ENCODE data around the gene IL15.
"Not testable (repeated sequence)": the region's sequence is repeated elsewhere in the genome, so short reads cannot be mapped to it uniquely, and the experiment has no call there.

The IL15 gene, protein sequence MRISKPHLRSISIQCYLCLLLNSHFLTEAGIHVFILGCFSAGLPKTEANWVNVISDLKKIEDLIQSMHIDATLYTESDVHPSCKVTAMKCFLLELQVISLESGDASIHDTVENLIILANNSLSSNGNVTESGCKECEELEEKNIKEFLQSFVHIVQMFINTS

DNA sequence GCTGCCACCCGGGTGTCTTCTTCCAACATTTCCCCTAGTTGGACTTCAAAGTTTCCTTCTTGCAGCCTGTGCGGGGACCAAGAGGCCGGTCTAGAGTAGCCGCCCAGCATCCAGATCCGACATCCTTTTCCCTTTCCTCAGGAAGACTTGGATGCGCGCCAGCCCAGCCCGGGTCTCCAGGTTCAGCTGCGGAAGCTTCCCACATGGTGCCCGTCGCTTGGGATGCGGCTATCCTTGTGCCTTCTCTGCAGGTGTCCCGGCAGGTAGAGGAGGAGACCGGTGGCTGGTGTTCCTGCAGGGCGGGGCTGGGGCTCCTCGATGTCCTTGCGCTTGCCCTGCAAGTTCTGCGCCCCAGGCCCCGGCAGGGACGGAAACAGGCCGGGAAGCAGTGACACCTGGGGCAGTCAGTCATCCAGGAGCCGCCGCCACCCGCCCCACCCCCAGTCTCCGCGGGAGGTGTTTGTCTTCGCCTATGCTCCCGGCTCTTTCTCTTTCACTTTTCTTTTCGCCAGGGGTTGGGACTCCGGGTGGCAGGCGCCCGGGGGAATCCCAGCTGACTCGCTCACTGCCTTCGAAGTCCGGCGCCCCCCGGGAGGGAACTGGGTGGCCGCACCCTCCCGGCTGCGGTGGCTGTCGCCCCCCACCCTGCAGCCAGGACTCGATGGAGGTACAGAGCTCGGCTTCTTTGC is at the start of gene IL15:
Gene IL15 (plus strand): TSS at position 502 of the 689 bp plus-strand sequence. CDS start 82,882 bp downstream, outside the sequence.
- DNase-seq (ENCODE audit: low spot score) = peak; percentile 58

DNA sequence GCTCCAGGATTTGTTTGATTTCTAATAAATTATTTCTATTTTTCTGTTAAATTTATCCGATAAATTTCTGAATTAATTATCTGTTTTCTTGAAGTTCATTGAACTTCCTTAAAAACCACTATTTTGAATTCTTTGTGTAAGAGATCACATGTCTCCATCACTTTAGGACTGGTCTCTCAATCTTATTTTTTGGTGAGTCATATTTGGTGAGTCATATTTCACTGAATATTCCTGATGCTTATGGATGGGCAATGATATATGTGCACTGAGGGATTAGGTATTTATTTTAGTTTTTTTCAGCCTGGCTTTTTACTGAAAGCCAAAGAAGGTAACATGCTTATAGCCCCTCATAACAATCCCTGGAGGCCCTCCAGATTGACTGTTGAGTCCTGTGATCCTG is 48.5 kb upstream of the IL15 start:
- no peak for DNase-seq (ENCODE audit: low spot score)

DNA sequence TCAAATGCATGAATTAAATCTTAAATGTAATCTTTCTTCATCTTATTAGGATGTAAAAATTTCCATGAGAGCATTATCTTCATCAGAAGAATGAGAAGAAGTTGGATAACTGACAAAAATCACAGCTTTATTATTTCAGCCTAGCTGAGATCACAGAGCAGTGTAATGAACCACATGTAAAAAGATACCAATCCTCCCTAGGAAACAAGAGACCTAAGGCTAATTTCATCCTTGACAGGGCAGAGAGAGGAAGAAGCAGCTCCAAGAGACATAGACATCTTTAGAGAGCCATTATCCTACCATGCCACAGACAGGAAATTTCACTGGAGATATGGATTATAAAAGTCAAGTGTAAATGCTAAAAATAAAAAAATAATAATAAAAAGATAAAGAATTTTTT is 40.9 kb upstream of the IL15 start:
- no peak for DNase-seq (ENCODE audit: low spot score)

DNA sequence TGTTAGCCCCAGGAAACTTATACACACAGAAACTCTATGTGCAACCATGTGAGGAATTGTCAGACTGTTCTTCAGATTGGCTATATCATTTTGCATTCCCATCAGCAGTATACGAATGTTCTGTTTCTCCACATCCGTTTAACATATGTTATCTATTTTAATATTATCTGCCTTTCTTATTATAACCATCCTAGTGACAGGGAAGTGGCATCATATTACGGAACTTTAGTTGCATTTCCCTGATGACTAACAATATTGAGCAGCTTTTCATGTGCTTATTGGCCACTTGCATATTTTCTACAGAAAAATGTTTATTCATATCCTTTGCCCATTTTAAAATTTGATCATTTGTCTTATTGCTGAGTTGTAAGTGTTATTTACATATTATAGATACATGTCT is 36.5 kb upstream of the IL15 start:
- DNase-seq (ENCODE audit: low spot score) = no peak

DNA sequence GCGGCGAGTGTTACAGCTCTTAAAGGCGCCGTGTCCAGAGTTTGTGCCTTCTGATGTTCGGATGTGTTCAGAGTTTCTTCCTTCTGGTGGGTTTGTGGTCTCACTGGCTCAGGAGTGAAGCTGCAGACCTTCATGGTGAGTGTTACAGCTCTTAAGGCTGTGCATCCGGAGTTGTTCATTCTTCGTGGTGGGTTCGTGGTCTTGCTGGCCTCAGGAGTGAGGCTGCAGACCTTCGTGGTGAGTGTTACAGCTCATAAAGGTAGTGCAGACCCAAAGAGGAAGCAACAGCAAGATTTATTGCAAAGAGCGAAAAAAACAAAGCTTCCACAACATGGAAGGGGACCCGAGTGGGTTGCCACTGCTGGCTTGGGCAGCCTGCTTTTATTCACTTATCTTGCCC is 31.7 kb upstream of the IL15 start:
- DNase-seq (ENCODE audit: low spot score) = not testable (repeated sequence)

DNA sequence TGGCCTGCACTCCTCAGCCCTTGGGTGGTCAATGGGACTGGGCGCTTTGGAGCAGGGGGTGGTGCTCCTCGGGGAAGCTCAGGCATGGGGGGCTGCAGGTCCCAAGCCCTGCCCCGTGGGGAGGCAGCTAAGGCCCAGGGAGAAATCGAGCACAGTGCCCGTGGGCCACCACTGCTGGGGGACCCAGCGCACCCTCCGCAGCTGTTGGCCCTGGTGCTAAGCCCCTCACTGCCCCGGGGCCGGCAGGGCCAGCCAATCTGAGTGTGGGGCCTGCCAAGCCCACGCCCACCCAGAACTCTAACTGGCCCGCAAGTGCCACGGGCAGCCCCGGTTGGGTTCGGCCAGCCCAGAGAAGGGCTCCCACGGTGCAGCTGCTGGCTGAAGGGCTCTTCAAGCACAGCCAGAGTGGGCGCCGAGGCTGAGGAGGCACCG is 30.9 kb upstream of the IL15 start:
- no peak for DNase-seq (ENCODE audit: low spot score)

DNA sequence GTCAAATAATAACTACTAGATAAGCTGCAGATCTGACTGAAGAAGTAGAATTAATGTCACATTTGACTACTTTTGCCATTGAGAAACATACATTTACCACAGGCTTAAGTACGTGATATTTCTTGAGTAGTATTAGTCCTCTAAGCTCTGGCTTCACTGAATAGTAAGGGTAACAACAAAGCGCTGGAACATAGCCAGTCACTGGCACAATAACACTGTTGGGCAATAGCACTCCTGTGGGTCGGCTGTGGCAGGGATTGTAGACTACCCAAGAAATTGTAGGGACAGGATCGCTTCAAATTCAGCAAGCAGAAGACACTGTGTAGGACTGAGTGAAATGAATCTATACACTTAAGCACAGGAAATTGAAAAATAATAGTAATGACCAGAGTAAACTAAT is 27.1 kb upstream of the IL15 start:
- DNase-seq (ENCODE audit: low spot score) = no peak

DNA sequence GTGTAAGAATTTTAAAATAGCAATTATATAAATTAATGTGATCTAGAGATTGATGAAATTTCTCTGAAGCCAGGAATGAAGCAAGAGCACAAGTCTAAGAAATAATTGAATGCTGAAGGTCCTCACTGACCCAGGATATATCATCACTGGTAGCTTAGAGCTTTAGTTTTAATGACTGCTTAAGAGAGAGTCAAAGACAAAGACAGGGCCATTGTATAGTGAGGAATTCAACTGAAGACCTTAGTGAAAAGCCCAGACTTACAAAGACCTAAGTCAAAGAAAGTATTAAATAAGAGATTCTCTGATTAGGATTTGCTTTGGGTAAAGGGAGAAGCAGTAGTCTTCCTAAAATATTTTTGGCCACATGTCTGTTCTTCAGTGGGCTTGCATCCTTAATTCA is 26.0 kb upstream of the IL15 start:
- DNase-seq (ENCODE audit: low spot score) = no peak

DNA sequence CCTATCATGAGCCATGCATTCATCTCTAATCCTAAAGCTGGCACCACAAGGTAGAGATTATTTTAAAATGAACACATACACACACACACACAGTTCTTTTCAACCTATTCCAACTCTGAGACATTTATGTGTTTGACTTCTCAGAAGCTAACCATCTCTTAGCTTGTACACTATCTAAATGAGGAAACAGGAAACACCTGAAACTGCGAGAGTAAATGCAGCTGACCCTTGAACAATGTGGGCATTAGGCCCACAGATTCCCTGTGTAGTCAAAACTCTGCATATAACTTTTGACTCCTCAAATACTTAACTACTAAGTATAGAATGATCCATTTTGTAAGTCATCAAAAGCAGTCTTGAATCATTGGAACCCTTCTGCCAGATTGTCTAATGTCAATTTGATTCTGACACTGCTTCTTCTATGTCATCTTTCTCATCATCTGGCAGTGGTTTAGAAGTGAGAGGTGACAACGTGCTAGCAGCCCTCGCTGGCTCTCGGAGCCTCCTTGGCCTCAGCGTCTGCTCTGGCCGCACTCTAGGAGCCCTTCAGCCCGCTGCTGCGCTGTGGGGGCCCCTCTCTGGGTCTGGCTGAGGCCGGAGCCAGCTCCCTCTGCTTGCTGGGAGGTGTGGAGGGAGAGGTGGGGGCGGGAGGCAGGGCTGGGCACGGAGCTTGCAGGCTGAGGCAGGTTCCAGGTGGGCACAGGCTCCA is 21.4 kb upstream of the IL15 start:
- DNase-seq (ENCODE audit: low spot score) = no peak

DNA sequence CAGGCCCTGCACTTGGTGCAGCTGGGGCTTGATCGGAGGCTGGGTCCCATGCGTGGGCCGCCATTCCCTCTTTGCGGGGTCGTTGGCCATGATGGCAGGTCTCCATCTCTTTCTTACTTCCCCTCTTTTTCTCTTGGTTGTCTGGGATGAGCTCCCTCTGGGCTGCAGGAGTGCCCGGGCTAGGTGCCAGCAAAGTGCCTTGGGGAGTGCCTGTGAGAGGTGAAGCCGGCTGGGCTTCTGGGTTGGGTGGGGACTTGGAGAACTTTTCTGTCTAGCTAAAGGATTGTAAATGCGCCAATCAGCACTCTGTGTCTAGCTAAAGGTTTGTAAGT is 20.8 kb upstream of the IL15 start:
- DNase-seq (ENCODE audit: low spot score) = not testable (repeated sequence)

DNA sequence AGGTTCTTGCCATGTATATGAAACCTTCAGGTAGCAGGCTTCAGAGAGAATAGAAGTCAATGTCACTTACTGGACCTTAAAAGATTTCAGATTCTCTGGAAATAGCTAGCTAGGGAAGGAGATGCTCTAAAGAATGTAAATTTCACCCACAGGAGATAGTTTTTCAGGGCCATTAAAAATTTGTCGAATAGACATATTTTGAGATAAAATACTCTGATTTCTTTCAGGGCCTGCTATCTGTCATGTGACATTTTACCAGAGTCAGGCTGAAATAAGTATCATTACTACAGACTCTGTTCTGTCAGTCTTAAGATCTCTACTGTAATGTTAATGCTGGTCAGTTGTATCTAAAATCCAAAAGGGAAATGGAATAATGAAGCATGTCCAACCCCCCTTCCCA is 15.7 kb upstream of the IL15 start:
- DNase-seq (ENCODE audit: low spot score) = no peak

DNA sequence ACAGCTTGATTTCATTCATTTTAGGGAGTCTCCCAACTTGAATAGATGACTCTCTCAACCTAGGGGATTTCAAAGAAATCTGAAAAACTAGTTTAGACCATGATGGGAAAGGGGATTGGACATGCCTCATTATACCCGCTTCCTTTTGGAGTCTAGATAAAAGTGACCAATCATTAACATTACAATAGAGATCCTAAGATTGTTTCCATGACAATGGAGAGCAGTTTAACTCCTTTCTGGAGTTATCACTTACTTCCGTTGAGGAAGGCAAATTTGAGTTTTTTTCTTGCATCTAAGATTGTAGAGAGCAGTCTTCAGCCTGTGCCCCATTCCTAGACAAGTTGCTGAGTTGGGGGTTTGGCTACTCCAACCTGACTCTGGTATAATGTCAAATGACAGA is 11.4 kb upstream of the IL15 start:
- no peak for DNase-seq (ENCODE audit: low spot score)

DNA sequence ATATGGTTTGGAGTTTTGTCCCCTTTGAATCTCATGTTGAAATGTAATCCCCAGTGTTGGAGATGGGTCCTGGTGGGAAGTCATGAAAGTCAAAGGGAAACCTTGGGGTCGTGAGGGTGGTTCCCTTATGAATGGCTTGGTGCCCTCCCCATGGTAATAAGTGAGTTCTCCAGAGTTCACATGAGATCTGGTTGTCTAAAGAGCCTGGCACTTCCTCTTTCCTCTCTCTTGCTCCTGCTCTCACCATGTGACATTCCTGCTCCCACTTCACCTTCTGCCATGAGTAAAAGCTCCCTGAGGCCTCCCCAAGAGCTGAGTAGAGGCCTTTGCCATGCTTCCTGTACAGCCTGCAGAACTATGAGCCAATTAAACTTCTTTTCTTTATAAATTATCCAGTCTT is 5.5 kb upstream of the IL15 start:
- DNase-seq (ENCODE audit: low spot score) = no peak

DNA sequence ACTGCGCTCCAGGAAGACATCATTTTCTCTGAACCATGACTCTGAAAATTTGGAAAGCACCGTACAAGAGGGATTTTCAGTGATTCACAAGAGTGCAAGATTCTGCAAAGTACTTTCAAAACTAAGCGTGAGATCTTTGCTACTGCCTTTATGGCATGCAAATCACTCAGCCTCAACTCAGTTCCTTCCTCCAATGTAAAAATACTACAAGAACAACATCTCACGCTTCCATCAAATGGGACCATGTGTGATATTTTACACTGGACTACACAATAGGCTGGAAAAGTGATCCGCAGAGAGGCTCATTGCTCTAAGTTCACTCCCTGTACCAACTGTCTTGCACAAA is 674 bp upstream of the IL15 start:
- no peak for DNase-seq (ENCODE audit: low spot score)

DNA sequence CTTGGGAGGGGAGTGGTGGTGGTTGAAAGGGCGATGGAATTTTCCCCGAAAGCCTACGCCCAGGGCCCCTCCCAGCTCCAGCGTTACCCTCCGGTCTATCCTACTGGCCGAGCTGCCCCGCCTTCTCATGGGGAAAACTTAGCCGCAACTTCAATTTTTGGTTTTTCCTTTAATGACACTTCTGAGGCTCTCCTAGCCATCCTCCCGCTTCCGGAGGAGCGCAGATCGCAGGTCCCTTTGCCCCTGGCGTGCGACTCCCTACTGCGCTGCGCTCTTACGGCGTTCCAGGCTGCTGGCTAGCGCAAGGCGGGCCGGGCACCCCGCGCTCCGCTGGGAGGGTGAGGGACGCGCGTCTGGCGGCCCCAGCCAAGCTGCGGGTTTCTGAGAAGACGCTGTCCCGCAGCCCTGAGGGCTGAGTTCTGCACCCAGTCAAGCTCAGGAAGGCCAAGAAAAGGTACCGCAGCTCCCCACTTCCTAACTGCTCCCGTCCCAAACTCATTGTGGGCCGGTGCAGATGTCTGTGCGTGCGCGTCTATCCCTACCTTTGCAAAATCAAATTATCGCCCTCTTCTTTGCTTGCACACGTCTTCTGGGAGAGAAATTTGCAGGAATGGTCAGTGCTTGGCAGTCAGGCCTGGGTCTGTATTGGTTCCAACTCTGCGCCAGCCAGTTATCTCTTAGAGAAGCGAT is 533 bp downstream of the IL15 start:
- peak; percentile 56 for DNase-seq (ENCODE audit: low spot score)

DNA sequence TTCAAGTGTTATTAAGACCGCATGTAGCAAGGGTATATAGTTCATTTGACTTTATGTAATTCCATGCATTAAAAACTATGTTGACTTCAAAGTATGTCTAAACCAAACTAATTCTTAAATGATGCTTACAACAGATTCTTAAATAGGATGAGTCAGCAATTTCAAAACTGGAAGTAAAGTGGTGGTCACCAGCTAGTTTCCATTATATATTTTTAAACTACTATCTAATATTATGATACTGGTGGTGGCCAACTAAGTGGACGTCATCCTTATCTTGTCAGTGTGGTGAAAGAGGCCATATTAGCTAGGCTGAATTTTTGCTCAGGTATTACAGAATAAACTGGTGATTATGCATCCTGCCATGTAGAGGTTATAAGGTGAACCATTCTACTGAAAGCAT is 1.2 kb downstream of the IL15 start:
- no peak for DNase-seq (ENCODE audit: low spot score)

DNA sequence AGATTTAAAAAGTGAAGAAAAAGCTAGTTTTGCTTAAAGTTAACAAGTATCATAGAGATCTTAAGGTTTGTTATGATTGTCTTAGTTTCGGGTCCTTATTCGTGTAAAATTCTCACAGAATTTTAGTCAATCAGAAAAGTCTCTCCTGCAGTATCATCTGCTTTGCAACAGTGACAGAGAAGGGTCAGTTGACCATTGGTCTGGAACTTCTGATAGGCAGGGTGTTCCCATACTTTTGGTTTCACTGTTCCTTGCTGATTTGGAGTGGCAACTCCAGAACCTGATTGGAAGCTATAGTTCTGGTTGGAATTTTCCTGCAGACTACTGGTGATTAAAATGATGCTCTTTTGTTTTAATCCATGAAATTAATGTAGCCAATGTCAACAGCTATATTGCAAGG is 1.8 kb downstream of the IL15 start:
- DNase-seq (ENCODE audit: low spot score) = no peak

DNA sequence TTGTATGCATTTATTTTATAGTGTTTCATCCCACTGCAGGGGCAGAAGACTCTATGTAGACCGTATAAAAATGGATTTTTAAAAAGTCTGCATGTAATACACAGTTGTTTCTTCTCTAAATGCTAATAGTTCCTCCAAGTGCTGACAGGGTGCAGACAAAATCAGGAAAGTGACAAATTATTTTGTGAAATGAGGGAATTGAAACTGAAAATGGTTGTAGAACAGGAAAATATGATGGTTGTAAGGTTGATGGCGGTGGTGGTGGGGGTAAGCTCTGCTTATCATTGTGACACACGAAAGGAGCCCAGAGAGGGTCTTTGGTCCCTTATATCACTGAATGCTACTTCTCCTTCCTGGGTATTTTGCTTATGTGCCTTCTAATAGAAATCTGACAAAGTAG is 4.3 kb downstream of the IL15 start:
- DNase-seq (ENCODE audit: low spot score) = no peak

DNA sequence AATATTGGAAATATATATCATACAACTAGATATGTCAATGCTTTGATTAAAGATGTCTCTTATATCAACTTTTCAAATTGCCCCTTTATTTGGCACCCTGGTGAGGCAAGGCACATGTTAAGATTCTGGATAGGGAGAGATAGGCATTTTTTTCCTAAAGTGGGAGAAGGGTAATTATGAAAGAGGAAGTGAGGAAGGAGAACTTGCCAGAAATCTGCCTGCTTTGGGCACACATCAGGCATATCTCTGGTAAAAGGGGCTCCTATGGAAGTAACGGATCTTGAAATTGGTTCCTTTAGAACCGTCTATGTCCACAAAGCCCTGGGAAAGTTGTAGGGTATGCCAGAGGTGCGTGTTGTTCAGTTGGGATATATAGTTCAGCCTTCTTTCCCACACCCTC is 5.7 kb downstream of the IL15 start:
- no peak for DNase-seq (ENCODE audit: low spot score)

DNA sequence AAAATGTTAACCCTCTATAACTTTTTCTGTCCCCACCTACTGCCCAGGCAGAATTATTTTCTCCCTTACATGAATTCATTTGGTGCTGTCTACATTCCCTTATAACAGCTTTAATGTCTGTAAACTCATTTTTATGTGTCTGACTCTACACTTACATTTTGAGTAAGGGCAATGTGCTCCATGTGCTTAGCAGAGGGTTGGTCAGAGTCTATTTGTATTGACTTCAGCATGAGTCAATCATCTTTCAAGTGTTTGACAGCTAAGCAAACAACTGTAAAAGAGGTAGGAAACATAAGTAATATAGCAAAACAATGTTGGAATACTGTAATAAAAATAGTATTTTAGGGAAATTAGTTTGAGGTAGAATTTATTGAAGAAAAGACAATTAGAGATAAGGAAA is 6.3 kb downstream of the IL15 start:
- DNase-seq (ENCODE audit: low spot score) = no peak

DNA sequence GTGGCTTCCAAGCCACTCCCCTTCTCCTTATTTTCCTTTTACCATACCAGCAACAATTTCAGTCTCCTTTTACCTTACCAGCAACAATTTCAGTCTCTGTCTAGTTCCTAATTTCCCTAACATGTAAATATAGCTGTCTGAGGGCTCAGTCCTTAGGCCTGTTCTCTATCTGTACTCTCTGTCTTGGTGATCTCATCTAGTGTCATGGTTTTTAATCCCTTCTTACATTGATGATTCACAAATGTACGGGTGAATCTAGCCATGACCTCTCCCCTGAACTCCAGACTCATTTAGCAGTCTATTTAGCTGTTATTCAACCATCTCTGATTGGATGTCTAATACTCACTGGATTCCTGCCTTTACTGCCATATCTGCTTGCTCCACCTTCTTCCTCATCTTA is 7.2 kb downstream of the IL15 start:
- DNase-seq (ENCODE audit: low spot score) = no peak

DNA sequence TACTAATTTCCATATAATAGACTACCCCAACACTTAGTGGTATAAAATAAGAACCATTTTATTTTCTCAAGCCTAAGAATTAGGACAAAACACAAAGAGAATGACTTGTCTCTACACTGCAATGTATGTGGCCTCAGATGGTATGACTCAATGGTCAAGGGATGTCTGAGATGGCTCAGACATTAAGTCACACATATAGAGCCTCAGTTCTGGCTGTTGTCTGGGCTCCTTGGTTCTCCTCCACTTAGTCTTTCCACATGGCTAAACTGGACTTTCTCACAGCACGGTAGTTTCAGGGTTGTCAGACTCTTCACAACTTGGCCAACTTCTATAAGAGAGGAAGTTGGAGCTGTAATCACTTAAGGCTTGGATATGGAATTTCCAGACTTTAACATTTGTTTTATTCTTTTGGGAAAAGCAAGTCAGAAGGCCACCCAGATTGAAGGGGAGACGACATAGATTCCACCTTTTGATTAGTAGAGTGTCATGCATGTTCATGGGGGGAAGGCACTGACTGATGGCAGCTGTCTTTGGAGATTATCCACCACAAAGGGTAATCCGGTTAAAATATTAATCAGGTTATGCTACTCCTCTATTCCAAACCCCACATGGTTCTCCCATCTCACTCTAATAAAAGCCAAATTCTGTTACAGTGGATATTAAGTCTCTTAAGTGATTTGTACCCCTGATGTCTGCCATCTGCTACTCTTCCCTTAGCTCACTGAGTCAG is 9.4 kb downstream of the IL15 start:
- DNase-seq (ENCODE audit: low spot score) = no peak

DNA sequence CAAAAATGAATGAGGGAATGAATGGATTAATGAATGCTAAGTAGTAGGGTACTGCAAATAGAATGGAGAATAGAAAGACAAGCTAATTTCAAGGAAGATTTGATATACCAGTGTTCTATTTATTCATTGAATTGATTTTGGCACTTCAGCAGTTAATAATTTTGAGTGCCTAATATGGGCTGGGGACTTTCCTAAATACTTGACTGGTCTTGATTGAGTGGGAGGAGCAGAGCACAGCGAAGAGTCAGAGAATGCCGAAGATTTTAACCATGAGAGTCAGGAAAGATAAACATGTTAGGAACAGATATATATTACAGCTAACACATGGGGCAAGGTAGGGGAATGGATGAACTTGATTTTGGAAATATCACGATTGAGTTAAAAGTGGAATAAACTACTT is 10.6 kb downstream of the IL15 start:
- DNase-seq (ENCODE audit: low spot score) = no peak
